ENCODE measurements around the gene ARMC5.
"Not testable (repeated sequence)": the region's sequence is repeated elsewhere in the genome, so short reads cannot be mapped to it uniquely, and the experiment has no call there.

The ARMC5 gene, protein sequence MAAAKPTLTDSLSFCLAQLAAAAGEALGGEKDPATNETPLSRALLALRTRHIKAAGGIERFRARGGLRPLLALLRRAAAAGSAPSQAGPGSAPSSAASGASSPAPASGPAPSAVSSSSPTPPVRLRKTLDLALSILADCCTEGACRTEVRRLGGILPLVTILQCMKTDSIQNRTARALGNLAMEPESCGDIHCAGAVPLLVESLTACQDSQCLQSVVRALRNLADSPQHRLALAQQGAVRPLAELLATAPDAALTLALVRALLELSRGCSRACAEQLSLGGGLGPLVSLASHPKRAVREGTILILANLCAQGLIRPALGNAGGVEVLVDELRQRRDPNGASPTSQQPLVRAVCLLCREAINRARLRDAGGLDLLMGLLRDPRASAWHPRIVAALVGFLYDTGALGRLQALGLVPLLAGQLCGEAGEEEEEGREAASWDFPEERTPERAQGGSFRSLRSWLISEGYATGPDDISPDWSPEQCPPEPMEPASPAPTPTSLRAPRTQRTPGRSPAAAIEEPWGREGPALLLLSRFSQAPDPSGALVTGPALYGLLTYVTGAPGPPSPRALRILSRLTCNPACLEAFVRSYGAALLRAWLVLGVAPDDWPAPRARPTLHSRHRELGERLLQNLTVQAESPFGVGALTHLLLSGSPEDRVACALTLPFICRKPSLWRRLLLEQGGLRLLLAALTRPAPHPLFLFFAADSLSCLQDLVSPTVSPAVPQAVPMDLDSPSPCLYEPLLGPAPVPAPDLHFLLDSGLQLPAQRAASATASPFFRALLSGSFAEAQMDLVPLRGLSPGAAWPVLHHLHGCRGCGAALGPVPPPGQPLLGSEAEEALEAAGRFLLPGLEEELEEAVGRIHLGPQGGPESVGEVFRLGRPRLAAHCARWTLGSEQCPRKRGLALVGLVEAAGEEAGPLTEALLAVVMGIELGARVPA
- 6.3 to 21.6 (median 11.3) reads per million in 17 experiments for total RNA-seq

DNA sequence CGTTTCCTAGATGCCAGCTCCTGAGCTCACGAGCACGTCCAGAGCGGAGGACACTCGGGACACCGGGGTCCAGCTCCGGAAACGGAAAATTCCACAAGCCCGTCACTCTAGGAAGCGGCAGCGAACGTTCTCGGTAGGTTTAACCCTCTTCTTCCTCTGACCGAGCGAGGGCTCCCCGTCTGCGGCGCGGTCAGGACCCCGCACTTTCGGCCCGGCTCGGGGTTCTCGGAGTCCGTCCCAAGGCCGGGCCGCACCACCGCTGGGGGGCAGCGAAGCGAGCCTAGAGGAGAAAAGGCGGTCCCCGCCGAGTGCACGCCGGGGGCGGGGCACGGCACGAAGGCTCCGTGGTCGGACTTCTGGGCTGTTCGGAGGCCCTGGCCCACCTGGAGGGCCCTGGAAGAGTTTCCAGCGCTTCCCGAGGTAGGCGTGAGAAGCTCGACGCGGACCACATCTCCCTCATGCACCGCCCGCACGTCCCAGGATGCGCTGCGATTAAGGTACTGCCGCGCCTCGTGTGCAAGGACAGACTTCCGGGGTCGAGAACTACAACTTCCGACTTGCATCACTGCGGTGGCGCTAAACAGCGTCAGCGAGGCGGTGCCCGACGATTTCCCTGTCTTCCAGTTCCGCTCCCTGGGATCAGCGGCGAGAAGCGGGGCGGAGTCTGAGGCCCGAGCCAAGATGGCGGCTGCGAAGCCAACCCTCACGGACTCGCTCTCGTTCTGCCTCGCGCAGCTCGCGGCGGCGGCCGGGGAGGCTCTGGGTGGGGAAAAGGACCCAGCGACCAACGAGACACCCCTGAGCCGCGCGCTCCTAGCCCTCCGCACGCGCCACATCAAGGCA lies at the start of gene ARMC5:
Gene ARMC5, plus strand, starts transcription at position 658 of the 843 bp plus-strand sequence. Its CDS starts 24 bp downstream, at position 682.
- peak; percentile 98 to 99 (median 98) for DNase-seq

DNA sequence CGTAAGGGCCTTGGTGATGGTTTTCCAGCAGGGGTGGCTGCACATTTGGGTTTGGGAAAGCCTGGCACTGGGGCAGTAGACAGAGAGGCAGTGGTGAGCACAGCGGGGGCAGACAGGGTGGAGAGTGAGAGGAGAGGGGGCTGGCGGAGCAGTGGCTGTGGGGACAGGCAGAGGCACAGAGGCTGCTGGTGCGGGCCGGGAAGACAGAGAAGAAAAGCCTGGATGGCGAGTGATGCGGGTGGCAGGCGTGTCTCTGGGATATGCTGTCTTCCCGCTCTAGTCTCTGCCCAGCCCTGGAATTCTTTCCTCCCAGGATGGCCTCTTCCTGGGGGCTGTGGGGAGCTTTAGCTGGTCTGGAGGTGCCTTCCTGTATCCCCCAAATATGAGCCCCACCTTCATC lies 49.2 kb upstream of the ARMC5 start:
- DNase-seq = no peak

DNA sequence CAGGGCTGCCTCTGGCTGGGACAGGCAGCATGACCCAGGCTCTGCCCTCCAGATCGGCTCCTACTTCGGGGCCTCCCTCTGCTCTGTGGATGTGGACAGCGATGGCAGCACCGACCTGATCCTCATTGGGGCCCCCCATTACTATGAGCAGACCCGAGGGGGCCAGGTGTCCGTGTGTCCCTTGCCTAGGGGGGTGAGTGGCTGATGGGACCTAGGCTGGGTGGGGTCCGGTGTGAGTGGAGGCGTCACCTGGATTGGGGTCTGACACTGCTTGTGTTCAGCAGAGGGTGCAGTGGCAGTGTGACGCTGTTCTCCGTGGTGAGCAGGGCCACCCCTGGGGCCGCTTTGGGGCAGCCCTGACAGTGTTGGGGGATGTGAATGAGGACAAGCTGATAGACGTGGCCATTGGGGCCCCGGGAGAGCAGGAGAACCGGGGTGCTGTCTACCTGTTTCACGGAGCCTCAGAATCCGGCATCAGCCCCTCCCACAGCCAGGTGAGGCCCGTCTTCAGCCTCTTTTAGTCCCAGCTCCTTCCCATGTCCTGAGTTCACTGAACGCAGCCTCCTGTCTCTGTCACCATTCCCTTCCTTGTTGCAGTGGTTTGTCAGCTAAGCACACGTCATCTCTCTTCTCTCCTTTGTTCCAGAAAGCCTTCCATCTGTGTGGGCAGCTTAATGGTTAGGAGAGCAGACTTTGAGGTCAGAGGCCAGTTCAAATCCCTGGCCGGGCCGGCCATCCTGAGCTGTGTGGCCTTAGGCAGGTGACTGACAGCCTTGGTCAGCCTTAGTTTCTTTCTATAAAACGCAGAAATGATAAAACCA lies 48.1 kb upstream of the ARMC5 start:
- DNase-seq = no peak

DNA sequence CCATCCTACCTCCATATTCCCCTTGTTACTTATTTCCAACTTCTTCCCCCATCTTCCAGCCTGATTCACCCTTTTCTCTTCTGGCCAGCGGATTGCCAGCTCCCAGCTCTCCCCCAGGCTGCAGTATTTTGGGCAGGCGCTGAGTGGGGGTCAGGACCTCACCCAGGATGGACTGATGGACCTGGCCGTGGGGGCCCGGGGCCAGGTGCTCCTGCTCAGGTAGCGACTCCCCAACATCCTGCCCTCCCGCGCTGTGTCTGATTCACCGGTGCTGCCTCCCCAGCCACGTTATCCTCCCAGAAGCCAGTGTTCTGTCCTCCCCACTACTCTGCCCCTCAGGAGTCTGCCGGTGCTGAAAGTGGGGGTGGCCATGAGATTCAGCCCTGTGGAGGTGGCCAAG lies 46.6 kb upstream of the ARMC5 start:
- no peak for DNase-seq

DNA sequence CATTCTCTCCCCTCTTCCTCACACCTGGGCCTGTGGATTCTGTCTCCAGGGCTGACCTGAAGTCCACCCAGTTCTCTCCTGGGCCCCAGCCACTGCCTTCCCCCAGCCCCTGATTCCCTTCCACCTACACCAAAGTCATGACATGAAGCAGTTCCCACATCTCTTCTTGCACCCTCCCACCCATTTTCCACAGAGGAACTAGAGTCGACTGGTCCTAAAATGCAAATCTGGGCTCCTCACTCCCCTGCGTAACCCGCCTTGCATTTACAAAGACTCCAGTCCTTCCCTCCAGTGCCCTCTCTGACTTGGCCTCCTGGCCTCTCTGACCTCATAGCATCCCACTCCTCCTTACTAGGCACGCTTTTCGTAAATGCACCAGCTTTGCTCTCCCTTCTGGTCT lies 45.9 kb upstream of the ARMC5 start:
- DNase-seq = peak; percentile 40 to 71 (median 68)

DNA sequence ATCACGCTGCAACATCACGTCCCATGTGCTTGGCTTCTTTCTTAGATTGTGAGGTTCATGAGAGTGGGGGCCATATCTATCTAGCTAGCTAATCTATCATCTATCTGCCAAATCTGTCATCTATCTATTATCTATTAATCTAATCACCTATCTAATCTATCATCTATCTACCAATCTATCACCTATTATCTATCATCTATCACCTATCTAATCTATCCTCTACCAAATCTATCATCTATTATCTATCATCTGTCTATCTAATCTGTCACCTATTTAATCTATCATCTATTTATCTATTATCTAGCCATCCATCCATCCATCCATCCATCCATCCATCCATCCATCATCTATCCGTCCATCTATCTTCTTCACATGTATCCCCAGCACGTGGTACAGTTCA lies 45.4 kb upstream of the ARMC5 start:
- no peak for DNase-seq

DNA sequence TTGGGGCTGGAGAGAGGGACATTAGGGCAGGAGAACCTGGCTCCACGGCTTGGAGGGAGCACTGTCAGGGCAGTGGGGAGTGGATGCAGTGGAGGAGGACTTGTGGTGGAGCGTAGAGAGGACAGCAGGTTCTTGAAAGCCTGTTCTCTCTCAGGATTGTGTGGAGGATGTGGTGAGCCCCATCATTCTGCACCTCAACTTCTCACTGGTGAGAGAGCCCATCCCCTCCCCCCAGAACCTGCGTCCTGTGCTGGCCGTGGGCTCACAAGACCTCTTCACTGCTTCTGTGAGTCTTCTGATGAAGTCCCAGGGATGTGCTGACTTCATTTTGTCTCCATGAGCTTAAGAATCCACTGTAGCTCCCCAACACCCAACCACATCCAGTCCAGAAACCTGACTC lies 44.6 kb upstream of the ARMC5 start:
- DNase-seq = no peak

DNA sequence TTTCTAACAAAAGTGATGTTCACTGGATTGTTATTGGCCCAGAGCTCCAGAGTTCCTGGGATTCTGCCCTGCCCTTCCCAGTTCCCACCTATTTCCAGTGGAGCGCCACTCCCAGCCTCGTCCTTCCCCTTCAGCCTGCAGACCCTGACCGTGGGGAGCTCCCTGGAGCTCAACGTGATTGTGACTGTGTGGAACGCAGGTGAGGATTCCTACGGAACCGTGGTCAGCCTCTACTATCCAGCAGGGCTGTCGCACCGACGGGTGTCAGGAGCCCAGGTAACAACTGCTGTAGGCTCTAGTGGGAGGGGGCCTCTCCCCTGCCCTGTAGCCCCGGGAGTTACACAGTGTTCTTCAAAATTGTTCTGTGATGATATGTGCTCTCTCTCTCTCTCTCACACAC lies 42.9 kb upstream of the ARMC5 start:
- no peak for DNase-seq

DNA sequence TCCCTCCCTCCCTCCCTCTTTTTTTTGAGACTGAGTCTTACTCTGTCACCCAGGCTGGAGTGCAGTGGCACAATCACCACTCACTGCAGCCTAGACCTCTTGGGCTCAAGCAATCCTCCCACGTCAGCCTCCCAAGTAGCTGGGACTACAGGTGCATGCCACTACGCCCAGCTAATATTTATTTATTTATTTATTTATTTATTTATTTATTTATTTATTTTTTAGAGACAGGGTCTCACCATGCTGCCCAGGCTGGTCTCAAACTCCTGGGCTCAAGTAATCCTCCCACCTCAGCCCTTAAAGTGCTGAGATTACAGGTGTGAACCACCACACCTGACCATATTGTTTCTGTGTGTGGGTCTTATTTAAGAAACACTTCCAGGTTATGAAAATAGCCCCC lies 42.3 kb upstream of the ARMC5 start:
- not testable (repeated sequence) for DNase-seq

DNA sequence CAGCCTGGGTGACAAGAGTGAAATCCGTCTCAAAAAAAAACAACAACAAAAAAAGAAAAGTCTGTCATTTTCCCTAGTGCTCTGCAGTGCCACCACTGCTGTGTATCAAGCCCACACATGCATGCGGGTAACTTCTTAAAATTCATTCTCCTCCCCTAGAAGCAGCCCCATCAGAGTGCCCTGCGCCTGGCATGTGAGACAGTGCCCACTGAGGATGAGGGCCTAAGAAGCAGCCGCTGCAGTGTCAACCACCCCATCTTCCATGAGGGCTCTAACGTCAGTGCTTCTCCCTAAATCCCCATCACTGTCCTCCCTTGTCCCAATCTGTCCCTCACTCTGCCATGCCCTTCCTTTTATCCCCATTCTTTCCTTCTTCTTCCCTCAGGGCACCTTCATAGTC lies 41.4 kb upstream of the ARMC5 start:
- DNase-seq = no peak

DNA sequence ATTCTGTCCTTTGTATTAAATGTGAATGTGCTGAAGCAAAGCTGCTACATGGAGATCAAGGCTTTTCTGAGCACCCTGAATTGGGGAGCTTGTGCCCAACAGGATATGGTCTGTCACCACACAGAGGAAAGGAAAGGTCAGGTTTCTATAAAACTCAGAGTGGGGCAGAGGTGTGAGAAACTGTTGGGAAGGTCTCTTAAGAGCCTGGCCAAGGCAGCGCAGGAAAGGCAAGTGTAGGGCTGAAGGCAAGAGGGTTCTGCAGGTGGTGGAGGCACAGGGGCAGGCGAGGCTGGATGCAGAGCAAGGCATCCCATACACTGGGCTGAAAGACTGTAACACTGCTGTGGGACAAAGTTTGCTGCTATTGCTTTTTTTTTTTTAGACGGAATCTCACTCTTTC lies 39.3 kb upstream of the ARMC5 start:
- no peak for DNase-seq

DNA sequence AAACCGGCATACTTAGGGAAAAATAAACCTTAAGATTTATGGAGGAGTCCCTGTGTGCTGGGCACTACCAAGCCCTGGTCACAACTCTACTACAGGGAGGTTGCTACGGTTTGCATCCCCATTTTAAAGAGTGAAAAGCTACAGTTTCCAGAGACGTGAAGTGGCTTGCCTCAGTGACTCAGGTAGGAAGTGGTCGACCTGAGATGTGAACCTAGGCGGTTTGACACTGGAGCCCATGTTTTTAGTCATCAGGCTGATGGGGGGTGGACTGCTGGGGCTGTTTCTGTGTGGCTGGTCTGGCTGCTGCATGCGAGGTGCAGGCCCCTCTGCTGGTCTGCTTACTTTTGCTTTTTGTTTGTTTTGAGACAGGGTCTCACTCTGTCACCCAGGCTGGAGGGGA lies 37.7 kb upstream of the ARMC5 start:
- no peak for DNase-seq

DNA sequence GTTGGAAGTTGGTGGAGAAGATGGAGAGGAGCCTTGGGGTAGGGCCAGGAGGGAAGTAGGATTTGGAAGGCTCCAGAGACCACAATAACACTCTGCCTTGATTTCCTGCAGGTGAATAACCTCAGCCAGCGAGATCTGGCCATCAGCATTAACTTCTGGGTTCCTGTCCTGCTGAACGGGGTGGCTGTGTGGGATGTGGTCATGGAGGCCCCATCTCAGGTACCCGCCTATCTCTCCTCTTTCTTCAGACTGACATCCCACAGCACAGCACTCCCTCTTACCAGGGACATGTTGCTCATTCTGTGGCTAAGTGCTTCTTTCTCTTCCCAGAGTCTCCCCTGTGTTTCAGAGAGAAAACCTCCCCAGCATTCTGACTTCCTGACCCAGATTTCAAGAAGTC lies 36.1 kb upstream of the ARMC5 start:
- DNase-seq = no peak

DNA sequence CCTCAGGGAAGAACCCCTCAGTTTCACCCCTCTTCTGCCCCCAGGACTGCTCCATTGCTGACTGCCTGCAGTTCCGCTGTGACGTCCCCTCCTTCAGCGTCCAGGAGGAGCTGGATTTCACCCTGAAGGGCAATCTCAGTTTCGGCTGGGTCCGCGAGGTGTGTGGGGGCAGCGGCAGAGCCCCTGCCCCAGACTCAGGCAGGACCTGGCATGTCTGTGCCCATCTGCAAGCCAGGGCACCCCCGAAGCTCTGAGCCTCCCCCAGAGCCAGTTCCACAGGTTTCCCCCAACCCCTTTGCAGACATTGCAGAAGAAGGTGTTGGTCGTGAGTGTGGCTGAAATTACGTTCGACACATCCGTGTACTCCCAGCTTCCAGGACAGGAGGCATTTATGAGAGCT lies 35.5 kb upstream of the ARMC5 start:
- DNase-seq = no peak

DNA sequence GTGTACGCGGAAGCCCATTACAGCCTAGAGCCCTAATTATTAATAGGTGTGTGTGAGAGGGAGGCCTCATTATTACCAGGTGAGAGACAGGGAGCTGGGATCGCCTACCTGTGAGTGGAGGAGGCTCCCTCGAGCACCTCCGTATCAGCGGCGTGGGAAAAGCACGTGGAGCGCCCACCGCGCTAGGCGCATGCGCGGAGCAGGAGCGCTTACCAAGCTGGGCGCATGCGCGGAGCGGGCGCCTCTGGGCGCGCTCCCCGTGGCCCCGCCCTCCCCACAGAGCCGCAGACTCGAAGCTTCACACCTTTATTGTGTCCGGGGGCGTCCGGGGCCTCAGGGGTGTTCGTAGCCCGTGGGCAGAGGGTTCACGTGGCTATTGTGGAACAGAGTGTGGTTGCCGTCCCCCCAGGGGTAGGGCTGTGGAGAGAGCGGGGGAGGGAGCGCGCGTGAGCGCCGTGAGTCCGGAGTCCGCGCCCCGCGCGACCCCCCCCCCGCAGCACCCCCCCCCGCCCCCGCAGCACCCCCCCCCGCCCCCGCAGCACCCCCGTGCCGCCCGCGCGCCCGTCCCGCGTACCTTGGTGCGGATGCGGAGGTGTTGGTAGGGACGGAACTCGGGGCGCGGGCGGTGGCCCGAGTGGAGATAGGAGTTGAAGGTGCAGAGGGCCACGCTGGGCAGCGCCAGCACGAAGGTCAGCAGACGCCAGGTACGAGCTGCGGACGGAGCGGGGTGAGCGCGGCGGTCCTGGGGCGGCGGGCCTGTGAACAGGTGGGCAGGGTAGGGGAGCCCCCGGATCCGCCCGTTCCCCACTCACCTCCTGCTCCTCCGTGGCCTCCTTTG lies 31.6 kb upstream of the ARMC5 start:
- DNase-seq = peak; percentile 48 to 86 (median 74)

DNA sequence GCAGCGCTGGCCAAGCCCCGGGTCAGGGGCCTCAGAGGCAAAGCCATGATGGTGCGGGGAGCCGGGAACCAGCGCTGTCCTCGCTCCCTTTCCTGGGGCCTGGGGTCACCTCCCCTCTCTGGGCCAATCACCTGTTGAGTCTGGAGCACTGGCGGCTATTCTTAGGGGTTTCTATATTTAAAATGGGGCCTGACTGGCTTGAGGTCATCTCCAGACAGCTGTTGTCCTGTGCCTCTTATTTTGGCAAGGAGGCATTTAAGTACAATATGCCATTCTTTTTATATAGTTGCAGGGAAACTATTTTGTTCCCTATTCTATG lies 31.1 kb upstream of the ARMC5 start, which contains the start of gene COX6A2:
Gene COX6A2, minus strand, starts transcription at position 82 of the 319 bp plus-strand sequence. Its CDS starts 35 bp downstream, at position 47.
- DNase-seq = no peak

DNA sequence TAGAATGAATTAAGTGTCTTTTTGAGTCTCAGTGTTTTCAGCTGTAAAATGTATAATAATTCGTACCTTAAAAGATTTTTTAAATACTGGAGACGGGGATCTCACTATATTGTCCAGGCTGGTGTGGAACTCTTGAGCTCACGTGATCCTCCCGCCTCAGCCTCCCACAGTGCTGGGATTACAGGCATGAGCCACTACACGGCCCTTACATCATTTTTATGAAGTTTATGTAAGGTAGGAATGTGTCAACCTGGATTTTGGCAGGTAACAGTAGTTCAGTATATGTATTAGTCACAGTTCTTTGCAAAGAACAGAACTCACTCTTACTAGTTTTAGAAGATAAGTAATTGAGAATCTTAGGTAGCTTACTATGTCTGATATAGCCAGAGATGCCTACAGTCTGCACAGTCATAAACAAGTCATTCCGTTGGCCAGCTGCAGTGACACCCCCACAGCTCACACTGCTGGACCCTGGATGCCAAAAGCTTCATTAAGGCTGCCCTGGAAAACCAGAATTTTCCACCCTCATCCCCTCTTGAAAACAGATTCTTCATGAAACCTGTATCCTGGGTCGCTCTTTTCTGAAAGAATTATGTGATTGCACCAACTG lies 30.6 kb upstream of the ARMC5 start:
- DNase-seq = no peak

DNA sequence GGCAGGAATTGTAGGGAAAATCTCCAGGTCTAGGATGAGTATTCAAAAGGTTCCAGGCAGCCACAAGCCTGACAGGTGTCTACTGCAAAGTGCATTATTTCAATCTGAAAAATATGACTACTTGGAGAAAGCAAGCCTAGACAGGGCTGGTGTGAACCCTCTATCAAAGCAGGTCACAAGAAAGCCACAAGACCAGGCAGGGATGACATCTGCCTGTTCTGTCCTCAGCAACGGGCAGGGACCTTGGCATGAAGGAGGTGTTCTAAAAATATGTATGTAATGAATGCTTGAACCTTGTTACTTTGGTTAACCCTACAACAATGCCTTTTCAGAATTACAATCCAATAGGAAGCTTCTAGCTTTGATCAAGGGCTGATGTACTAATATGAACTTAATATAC lies 30.0 kb upstream of the ARMC5 start:
- DNase-seq = peak in 1 of 4 experiments; percentile 18

DNA sequence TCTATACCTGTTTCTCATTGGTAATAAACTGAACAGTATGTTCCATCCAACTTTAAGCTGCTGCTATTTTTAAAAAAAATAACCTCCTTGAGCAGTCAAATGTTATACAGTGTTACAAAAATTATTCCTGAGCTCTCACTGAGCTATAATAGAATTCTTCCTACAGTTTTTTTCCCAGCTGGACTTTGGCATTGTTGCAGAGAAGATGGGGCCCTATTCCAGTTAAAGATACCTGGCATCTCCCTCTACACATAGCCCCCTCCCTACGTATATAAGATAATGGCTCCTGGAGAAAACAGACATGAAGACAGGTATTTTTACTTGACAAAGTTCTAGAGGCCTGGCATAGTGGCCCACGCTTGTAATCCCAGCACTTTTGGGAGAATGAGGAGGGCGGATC lies 29.5 kb upstream of the ARMC5 start:
- no peak for DNase-seq

DNA sequence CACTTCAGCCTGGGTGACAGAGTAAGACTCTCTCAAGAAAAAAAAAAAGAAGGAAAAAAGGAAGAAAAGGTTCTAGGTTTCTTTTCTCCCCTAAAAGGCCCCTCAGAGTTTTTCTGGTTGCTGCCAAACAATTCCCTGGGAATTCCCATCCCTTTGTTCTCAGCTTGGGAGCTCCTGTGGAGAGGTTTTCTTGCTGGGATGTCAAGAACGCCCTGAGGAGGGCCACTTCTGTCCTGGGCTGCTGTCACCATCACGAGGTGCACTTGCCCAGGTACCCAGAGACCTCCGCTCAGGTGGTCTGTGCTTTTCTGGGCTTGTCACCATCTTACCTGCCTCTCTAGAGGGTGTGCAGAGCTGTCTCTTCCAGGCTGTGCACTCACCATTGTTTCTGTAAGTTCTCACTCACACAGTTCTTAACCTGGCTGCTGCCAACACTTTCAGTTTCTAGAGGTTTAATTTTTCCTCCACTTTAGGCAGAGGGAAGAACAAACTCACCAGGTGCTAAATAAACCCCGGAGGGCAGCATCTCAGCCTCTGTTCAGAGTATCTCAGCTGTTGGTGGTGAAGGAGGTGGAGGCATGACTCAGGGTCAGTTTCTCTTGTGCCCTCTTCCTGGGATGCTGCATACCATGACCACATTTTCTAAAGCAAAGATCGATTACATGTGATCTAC lies 28.8 kb upstream of the ARMC5 start:
- DNase-seq = no peak

Data from suppressor macrophage (primary cell).